ENCODE results near the gene FAM20C. TPM values are rescaled to one million over a fixed set of nuclear protein-coding genes. Genes with fewer than 3 reads are reported as not detected.
A peak's percentile ranks its signal among the peaks of the same experiment; 100 is the strongest.
"Not testable (repeated sequence)": the region's sequence is repeated elsewhere in the genome, so short reads cannot be mapped to it uniquely, and the experiment has no call there.

FAM20C gene
- total RNA-seq, 1 donor from 2014 or later: 14.6 TPM

GRCh38 chr7:197413-198335, 5.3 kb downstream of the FAM20C start:
- H3K27ac ChIP-seq (ENCODE audit: low read depth, low read length): peak overlapping the region; percentile 67
- H3K36me3 ChIP-seq (ENCODE audit: control insufficient read depth in 3 of 3, insufficient read depth in 3 of 3, low read length in 3 of 3): peaks cover 46 to 51% (median 50%) of the 10 kb centered on the region in 3 donors
- no peaks in the 10 kb centered on the region for H3K27me3 ChIP-seq (ENCODE audit: control insufficient read depth in 3 of 3, insufficient read depth in 3 of 3, low read length in 3 of 3)
- peak overlapping the region in 1 of 3 donors; percentile 19 for H3K4me3 ChIP-seq (ENCODE audit: low read length in 3 of 3)
- peaks cover 77 to 80% (median 80%) of the 10 kb centered on the region in 3 donors for H3K4me1 ChIP-seq (ENCODE audit: control insufficient read depth in 3 of 3, insufficient read depth in 3 of 3, low read length in 3 of 3)
- H3K9ac ChIP-seq (ENCODE audit: low read depth in 1 of 3, low read length in 3 of 3): peak overlapping the region; percentile 27 to 84 (median 43)
- H3K9me3 ChIP-seq (ENCODE audit: control insufficient read depth in 3 of 3, low read length in 3 of 3): no peaks in the 10 kb centered on the region

- peak overlapping the region; percentile 6 to 60 (median 53) for H3K9ac ChIP-seq (ENCODE audit: low read depth in 1 of 3, low read length in 3 of 3)
- H3K27ac ChIP-seq (ENCODE audit: low read depth, low read length): peak overlapping the region; percentile 67
- peak overlapping the region; percentile 40 to 54 (median 49) for H3K4me3 ChIP-seq (ENCODE audit: low read length in 3 of 3)
- H3K36me3 ChIP-seq (ENCODE audit: control insufficient read depth in 3 of 3, insufficient read depth in 3 of 3, low read length in 3 of 3): peaks cover 53 to 63% (median 57%) of the 10 kb centered on the region in 3 donors
- peaks cover 66 to 73% (median 69%) of the 10 kb centered on the region in 3 donors for H3K4me1 ChIP-seq (ENCODE audit: control insufficient read depth in 3 of 3, insufficient read depth in 3 of 3, low read length in 3 of 3)
- H3K27me3 ChIP-seq (ENCODE audit: control insufficient read depth in 3 of 3, insufficient read depth in 3 of 3, low read length in 3 of 3): no peaks in the 10 kb centered on the region
- H3K9me3 ChIP-seq (ENCODE audit: control insufficient read depth in 3 of 3, low read length in 3 of 3): no peaks in the 10 kb centered on the region
Observed at GRCh38 chr7:199483-200249, 7.3 kb downstream of the FAM20C start.

- Histone ChIP-seq H3K27ac (ENCODE audit: low read depth, low read length) (no peak overlapping the region), H3K9me3 (ENCODE audit: control insufficient read depth in 3 of 3, low read length in 3 of 3) (no peaks in the 10 kb centered on the region), H3K4me1 (ENCODE audit: control insufficient read depth in 3 of 3, insufficient read depth in 3 of 3, low read length in 3 of 3) (peaks cover 60 to 67% (median 63%) of the 10 kb centered on the region in 3 donors), H3K4me3 (ENCODE audit: low read length in 3 of 3) (no peak overlapping the region), H3K9ac (ENCODE audit: low read depth in 1 of 3, low read length in 3 of 3) (no peak overlapping the region), H3K36me3 (ENCODE audit: control insufficient read depth in 3 of 3, insufficient read depth in 3 of 3, low read length in 3 of 3) (peaks cover 59 to 70% (median 61%) of the 10 kb centered on the region in 3 donors), H3K27me3 (ENCODE audit: control insufficient read depth in 3 of 3, insufficient read depth in 3 of 3, low read length in 3 of 3) (no peaks in the 10 kb centered on the region)
Observed at GRCh38 chr7:200290-200689, 7.9 kb downstream of the FAM20C start.

GRCh38 chr7:200704-201103, 8.3 kb downstream of the FAM20C start:
- Histone ChIP-seq H3K4me3 (ENCODE audit: low read length in 3 of 3) (peak overlapping the region in 1 of 3 donors; percentile 26), H3K9ac (ENCODE audit: low read depth in 1 of 3, low read length in 3 of 3) (peak overlapping the region in 2 of 3 donors; percentile 33 to 45), H3K27ac (ENCODE audit: low read depth, low read length) (no peak overlapping the region), H3K4me1 (ENCODE audit: control insufficient read depth in 3 of 3, insufficient read depth in 3 of 3, low read length in 3 of 3) (peaks cover 56 to 62% (median 58%) of the 10 kb centered on the region in 3 donors), H3K27me3 (ENCODE audit: control insufficient read depth in 3 of 3, insufficient read depth in 3 of 3, low read length in 3 of 3) (no peaks in the 10 kb centered on the region), H3K36me3 (ENCODE audit: control insufficient read depth in 3 of 3, insufficient read depth in 3 of 3, low read length in 3 of 3) (peaks cover 58 to 70% (median 58%) of the 10 kb centered on the region in 3 donors), H3K9me3 (ENCODE audit: control insufficient read depth in 3 of 3, low read length in 3 of 3) (no peaks in the 10 kb centered on the region)

- peaks cover 36 to 52% (median 36%) of the 10 kb centered on the region in 3 donors for H3K36me3 ChIP-seq (ENCODE audit: control insufficient read depth in 3 of 3, insufficient read depth in 3 of 3, low read length in 3 of 3)
- H3K4me3 ChIP-seq (ENCODE audit: low read length in 3 of 3): no peak overlapping the region
- H3K27ac ChIP-seq (ENCODE audit: low read depth, low read length): no peak overlapping the region
- H3K9ac ChIP-seq (ENCODE audit: low read depth in 1 of 3, low read length in 3 of 3): no peak overlapping the region
- H3K9me3 ChIP-seq (ENCODE audit: control insufficient read depth in 3 of 3, low read length in 3 of 3): no peaks in the 10 kb centered on the region
- no peaks in the 10 kb centered on the region for H3K27me3 ChIP-seq (ENCODE audit: control insufficient read depth in 3 of 3, insufficient read depth in 3 of 3, low read length in 3 of 3)
- peaks cover 20 to 26% (median 26%) of the 10 kb centered on the region in 3 donors for H3K4me1 ChIP-seq (ENCODE audit: control insufficient read depth in 3 of 3, insufficient read depth in 3 of 3, low read length in 3 of 3)
Observed at GRCh38 chr7:204326-204725, 12.0 kb downstream of the FAM20C start.

GRCh38 chr7:205115-206010, 13.0 kb downstream of the FAM20C start:
- no peak overlapping the region for H3K27ac ChIP-seq (ENCODE audit: low read depth, low read length)
- H3K4me1 ChIP-seq (ENCODE audit: control insufficient read depth in 3 of 3, insufficient read depth in 3 of 3, low read length in 3 of 3): peaks cover 11 to 17% (median 16%) of the 10 kb centered on the region in 3 donors
- H3K36me3 ChIP-seq (ENCODE audit: control insufficient read depth in 3 of 3, insufficient read depth in 3 of 3, low read length in 3 of 3): peaks cover 31 to 53% (median 38%) of the 10 kb centered on the region in 3 donors
- no peak overlapping the region for H3K4me3 ChIP-seq (ENCODE audit: low read length in 3 of 3)
- no peak overlapping the region for H3K9ac ChIP-seq (ENCODE audit: low read depth in 1 of 3, low read length in 3 of 3)
- no peaks in the 10 kb centered on the region for H3K9me3 ChIP-seq (ENCODE audit: control insufficient read depth in 3 of 3, low read length in 3 of 3)
- no peaks in the 10 kb centered on the region for H3K27me3 ChIP-seq (ENCODE audit: control insufficient read depth in 3 of 3, insufficient read depth in 3 of 3, low read length in 3 of 3)

- H3K27me3 ChIP-seq (ENCODE audit: control insufficient read depth in 3 of 3, insufficient read depth in 3 of 3, low read length in 3 of 3); H3K4me3 ChIP-seq (ENCODE audit: low read length in 3 of 3); H3K9ac ChIP-seq (ENCODE audit: low read depth in 1 of 3, low read length in 3 of 3); H3K4me1 ChIP-seq (ENCODE audit: control insufficient read depth in 3 of 3, insufficient read depth in 3 of 3, low read length in 3 of 3); H3K27ac ChIP-seq (ENCODE audit: low read depth, low read length); H3K9me3 ChIP-seq (ENCODE audit: control insufficient read depth in 3 of 3, low read length in 3 of 3): not testable (repeated sequence)
- peaks cover 33 to 44% (median 39%) of the 10 kb centered on the region in 3 donors for H3K36me3 ChIP-seq (ENCODE audit: control insufficient read depth in 3 of 3, insufficient read depth in 3 of 3, low read length in 3 of 3)
Observed at GRCh38 chr7:206351-206750, 14.0 kb downstream of the FAM20C start.

- H3K4me1 ChIP-seq (ENCODE audit: control insufficient read depth in 3 of 3, insufficient read depth in 3 of 3, low read length in 3 of 3): no peaks in the 10 kb centered on the region
- H3K27me3 ChIP-seq (ENCODE audit: control insufficient read depth in 3 of 3, insufficient read depth in 3 of 3, low read length in 3 of 3): no peaks in the 10 kb centered on the region
- peak overlapping the region in 1 of 3 donors; percentile 25 for H3K9ac ChIP-seq (ENCODE audit: low read depth in 1 of 3, low read length in 3 of 3)
- no peak overlapping the region for H3K27ac ChIP-seq (ENCODE audit: low read depth, low read length)
- H3K36me3 ChIP-seq (ENCODE audit: control insufficient read depth in 3 of 3, insufficient read depth in 3 of 3, low read length in 3 of 3): peaks cover 28 to 39% (median 39%) of the 10 kb centered on the region in 3 donors
- H3K9me3 ChIP-seq (ENCODE audit: control insufficient read depth in 3 of 3, low read length in 3 of 3): no peaks in the 10 kb centered on the region
- no peak overlapping the region for H3K4me3 ChIP-seq (ENCODE audit: low read length in 3 of 3)
Observed at GRCh38 chr7:207418-208129, 15.2 kb downstream of the FAM20C start.
